Colonic mucosa (tissue), 4 donors: ENCODE measurements around the gene CALN1. TPM values are rescaled to one million over a fixed set of nuclear protein-coding genes. Genes with fewer than 3 reads are reported as not detected.

Source experiments
- DNase-seq: peaks from one replicate; pipeline ENCODE4 v3.0.0-alpha.2; 2020
- H3K27ac ChIP-seq: fragments of 200-600 bp; one replicate; pipeline ENCODE4 v1.8.0; 2021
- H3K27me3 ChIP-seq: fragments of 200-600 bp; one replicate; pipeline ENCODE4 v1.8.0; 2021
- H3K36me3 ChIP-seq: fragments of 200-600 bp; one replicate; pipeline ENCODE4 v1.8.0; 2021
- H3K4me1 ChIP-seq: fragments of 200-600 bp; one replicate; pipeline ENCODE4 v1.8.0; 2021; ENCODE audit warnings: mild to moderate bottlenecking
- H3K4me3 ChIP-seq: fragments of 200-600 bp; one replicate; pipeline ENCODE4 v1.8.0; 2021
- H3K9ac ChIP-seq, 2 donors: one replicate each; pipeline ENCODE4 v1.7.0; 2013; ENCODE audit warnings: control low read depth in 2 of 2, low read depth in 2 of 2, low read length in 2 of 2
- H3K9me3 ChIP-seq: fragments of 200-600 bp; one replicate; pipeline ENCODE4 v1.8.0; 2021
- intact Hi-C: fragments of 100-400 bp; cut with DNase I; formaldehyde crosslinking; loops from one replicate; pipeline ENCODE4 v1.14.1; 2022
- total RNA-seq, 2 donors: library from RNA; stranded (reverse); fragmentation: NEBNext Ultra II Directional in 1 of 2; extraction: Animal tissue kit (Norgen Biotek cat#: 25700) in 1 of 2; gene quantifications; one replicate each; pipeline ENCODE4 v1.2.1, GENCODE V29; 2021
- TF ChIP-seq, protein P1 (sequence below): fragments of 200-600 bp; IDR thresholded peaks from one replicate; pipeline ENCODE4 v1.8.0; 2022; ENCODE audit warnings: antibody characterized with exemption, mild to moderate bottlenecking
- donor health status: healthy.
- donor health status: DM: no; HTN: no; CAD: no.
- donor health status: DM: no; HTN: no; CAD: no.

CALN1 gene
- total RNA-seq, 2 donors from 2014 or later = 0.37 TPM; not detected in 1

- H3K27me3 ChIP-seq = no peaks in the 10 kb centered on the region
- no peaks in the 10 kb centered on the region for H3K9me3 ChIP-seq
- no peaks in the 10 kb centered on the region for H3K36me3 ChIP-seq
- intact Hi-C loops = no loop called here
- TF ChIP-seq, protein P1, sequence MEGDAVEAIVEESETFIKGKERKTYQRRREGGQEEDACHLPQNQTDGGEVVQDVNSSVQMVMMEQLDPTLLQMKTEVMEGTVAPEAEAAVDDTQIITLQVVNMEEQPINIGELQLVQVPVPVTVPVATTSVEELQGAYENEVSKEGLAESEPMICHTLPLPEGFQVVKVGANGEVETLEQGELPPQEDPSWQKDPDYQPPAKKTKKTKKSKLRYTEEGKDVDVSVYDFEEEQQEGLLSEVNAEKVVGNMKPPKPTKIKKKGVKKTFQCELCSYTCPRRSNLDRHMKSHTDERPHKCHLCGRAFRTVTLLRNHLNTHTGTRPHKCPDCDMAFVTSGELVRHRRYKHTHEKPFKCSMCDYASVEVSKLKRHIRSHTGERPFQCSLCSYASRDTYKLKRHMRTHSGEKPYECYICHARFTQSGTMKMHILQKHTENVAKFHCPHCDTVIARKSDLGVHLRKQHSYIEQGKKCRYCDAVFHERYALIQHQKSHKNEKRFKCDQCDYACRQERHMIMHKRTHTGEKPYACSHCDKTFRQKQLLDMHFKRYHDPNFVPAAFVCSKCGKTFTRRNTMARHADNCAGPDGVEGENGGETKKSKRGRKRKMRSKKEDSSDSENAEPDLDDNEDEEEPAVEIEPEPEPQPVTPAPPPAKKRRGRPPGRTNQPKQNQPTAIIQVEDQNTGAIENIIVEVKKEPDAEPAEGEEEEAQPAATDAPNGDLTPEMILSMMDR = no peak
- no peak for DNase-seq
- H3K27ac ChIP-seq = no peak overlapping the region
- H3K4me1 ChIP-seq = no peaks in the 10 kb centered on the region
- H3K9ac ChIP-seq = no peak overlapping the region
- no peak overlapping the region for H3K4me3 ChIP-seq
Observed at GRCh38 chr7:71883415-71883814, 528.7 kb downstream of the CALN1 start.

GRCh38 chr7:71871446-71871845 lies 540.7 kb downstream of the CALN1 start:
- intact Hi-C loops = no loop called here
- Histone ChIP-seq H3K9me3 (no peaks in the 10 kb centered on the region), H3K27ac (no peak overlapping the region), H3K27me3 (no peaks in the 10 kb centered on the region), H3K9ac (no peak overlapping the region), H3K4me3 (no peak overlapping the region), H3K4me1 (no peaks in the 10 kb centered on the region), H3K36me3 (no peaks in the 10 kb centered on the region)
- TF ChIP-seq, protein P1 = no peak
- no peak for DNase-seq

GRCh38 chr7:71870812-71871211 lies 541.3 kb downstream of the CALN1 start:
- TF ChIP-seq, protein P1 = no peak
- no peak for DNase-seq
- Histone ChIP-seq H3K4me3 (no peak overlapping the region), H3K36me3 (no peaks in the 10 kb centered on the region), H3K27ac (no peak overlapping the region), H3K9ac (no peak overlapping the region), H3K4me1 (no peaks in the 10 kb centered on the region), H3K27me3 (no peaks in the 10 kb centered on the region), H3K9me3 (no peaks in the 10 kb centered on the region)
- intact Hi-C loops = no loop called here

- no peak for DNase-seq
- no peaks in the 10 kb centered on the region for H3K9me3 ChIP-seq
- H3K4me3 ChIP-seq = no peak overlapping the region
- no peaks in the 10 kb centered on the region for H3K36me3 ChIP-seq
- H3K27ac ChIP-seq = no peak overlapping the region
- H3K9ac ChIP-seq = no peak overlapping the region
- H3K4me1 ChIP-seq = no peaks in the 10 kb centered on the region
- no peaks in the 10 kb centered on the region for H3K27me3 ChIP-seq
- TF ChIP-seq, protein P1 = no peak
- intact Hi-C loops = no loop called here
Observed at GRCh38 chr7:71868797-71869196, 543.3 kb downstream of the CALN1 start.

DNA sequence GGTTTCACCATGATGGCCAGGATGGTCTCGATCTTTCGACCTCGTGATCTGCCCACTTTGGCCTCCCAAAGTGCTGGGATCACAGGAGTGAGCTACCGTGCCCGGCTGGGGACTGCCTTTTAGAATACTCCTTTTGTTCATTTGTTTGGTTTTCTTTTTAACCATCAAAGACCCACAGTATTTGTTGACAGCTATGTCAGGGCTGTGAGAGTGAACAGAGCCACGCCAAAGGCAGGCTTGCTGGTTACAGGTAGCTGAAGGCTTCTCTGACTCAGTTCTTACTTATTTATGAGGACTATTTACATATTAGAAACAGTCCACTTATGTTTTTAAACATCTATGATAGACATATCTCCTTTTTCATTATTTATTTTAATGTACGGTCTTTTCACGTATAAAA lies 544.5 kb downstream of the CALN1 start:
- no peak for DNase-seq
- Histone ChIP-seq H3K4me1 (no peaks in the 10 kb centered on the region), H3K36me3 (no peaks in the 10 kb centered on the region), H3K27ac (no peak overlapping the region), H3K4me3 (no peak overlapping the region), H3K9ac (no peak overlapping the region), H3K27me3 (no peaks in the 10 kb centered on the region), H3K9me3 (no peaks in the 10 kb centered on the region)
- intact Hi-C loops = no loop called here
- TF ChIP-seq, protein P1 = no peak

DNA sequence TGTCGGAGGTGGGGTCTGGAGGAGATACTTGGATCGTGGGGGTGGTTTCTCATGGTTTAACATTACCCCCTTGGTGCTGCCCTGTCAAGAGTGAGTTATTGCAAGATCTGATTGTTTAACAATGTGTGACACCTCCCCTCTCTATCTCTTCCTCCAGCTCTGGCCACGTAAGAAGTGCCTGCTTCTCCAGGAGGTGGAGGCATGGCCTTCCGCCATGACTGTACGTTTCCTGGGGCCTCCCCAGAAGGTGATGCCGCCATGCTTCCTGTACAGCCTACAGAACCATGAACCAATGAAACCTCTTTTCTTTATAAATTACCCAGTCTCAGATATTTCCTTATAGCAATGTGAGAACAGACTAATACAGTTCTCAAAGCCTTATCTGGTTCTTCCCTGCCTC lies 547.0 kb downstream of the CALN1 start:
- Histone ChIP-seq H3K4me1 (no peaks in the 10 kb centered on the region), H3K27ac (no peak overlapping the region), H3K9ac (no peak overlapping the region), H3K4me3 (no peak overlapping the region), H3K36me3 (no peaks in the 10 kb centered on the region), H3K27me3 (no peaks in the 10 kb centered on the region), H3K9me3 (no peaks in the 10 kb centered on the region)
- DNase-seq = no peak
- intact Hi-C loops = no loop called here
- TF ChIP-seq, protein P1 = no peak
